Kidney tubule cell (primary cell): ENCODE measurements around the gene MIP.
"Not testable (repeated sequence)": the region's sequence is repeated elsewhere in the genome, so short reads cannot be mapped to it uniquely, and the experiment has no call there.

Source experiments
- DNase-seq: peaks from one replicate; pipeline ENCODE4 v3.0.0-alpha.2; 2018; ENCODE audit warnings: low spot score

MIP gene

GRCh38 chr12:56410768-56411167 lies 43.7 kb downstream of the MIP start:
- DNase-seq = no peak

- no peak for DNase-seq
Observed at GRCh38 chr12:56408799-56409417, 45.5 kb downstream of the MIP start.

- DNase-seq = not testable (repeated sequence)
Observed at GRCh38 chr12:56404227-56404626, 50.2 kb downstream of the MIP start.

- DNase-seq = not testable (repeated sequence)
Observed at GRCh38 chr12:56401612-56402011, 52.8 kb downstream of the MIP start.

GRCh38 chr12:56401125-56401524 lies 53.3 kb downstream of the MIP start:
- not testable (repeated sequence) for DNase-seq
